Jurkat, Clone E6-1 (cell line): Measurements from ENCODE around the gene ZNF552.

Experiments
- DNase-seq: peaks from one replicate; pipeline ENCODE4 v3.0.0-alpha.2; 2011; ENCODE audit warnings: low read depth, low spot score
- H3K4me3 ChIP-seq: 2 replicates; pipeline ENCODE4 v1.5.1; 2011; ENCODE audit warnings: mild to moderate bottlenecking, low read length, control low read depth, moderate library complexity

Gene ZNF552

GRCh38 chr19:57786906-57787305 lies 27.8 kb downstream of the ZNF552 start:
- no peak overlapping the region for H3K4me3 ChIP-seq
- DNase-seq = no peak

GRCh38 chr19:57786286-57786685 lies 28.4 kb downstream of the ZNF552 start:
- no peak for DNase-seq
- H3K4me3 ChIP-seq = no peak overlapping the region

- no peak for DNase-seq
- H3K4me3 ChIP-seq = no peak overlapping the region
These were observed 35.4 kb downstream of the ZNF552 start for GRCh38 chr19:57779220-57779845.

- no peak for DNase-seq
- H3K4me3 ChIP-seq = no peak overlapping the region
These were observed 36.4 kb downstream of the ZNF552 start for GRCh38 chr19:57778336-57778735.

- no peak overlapping the region for H3K4me3 ChIP-seq
- no peak for DNase-seq
These were observed 37.9 kb downstream of the ZNF552 start for GRCh38 chr19:57776764-57777296.

GRCh38 chr19:57773488-57773887 lies 41.2 kb downstream of the ZNF552 start:
- DNase-seq = no peak

GRCh38 chr19:57771417-57771816 lies 43.3 kb downstream of the ZNF552 start:
- no peak for DNase-seq
- no peak overlapping the region for H3K4me3 ChIP-seq

More at GRCh38 chr19:57773488-57773887, 41.2 kb downstream of the ZNF552 start:
- H3K4me3 ChIP-seq = no peak overlapping the region

GRCh38 chr19:57769345-57770131 lies 45.2 kb downstream of the ZNF552 start, which contains the start of gene ZNF586:
Gene ZNF586, plus strand, starts transcription at chr19:57769676. Its CDS starts 167 bp downstream, at chr19:57769843.
- H3K4me3 ChIP-seq = peak within 1 kb of the TSS; percentile 82
- peak; percentile 89 for DNase-seq

- H3K4me3 ChIP-seq = no peak overlapping the region
- no peak for DNase-seq
These were observed 55.6 kb downstream of the ZNF552 start for GRCh38 chr19:57759096-57759495.

GRCh38 chr19:57757941-57758340 lies 56.8 kb downstream of the ZNF552 start:
- DNase-seq = no peak
- H3K4me3 ChIP-seq = no peak overlapping the region
